ENCODE measurements around the gene LCAT.

DNA sequence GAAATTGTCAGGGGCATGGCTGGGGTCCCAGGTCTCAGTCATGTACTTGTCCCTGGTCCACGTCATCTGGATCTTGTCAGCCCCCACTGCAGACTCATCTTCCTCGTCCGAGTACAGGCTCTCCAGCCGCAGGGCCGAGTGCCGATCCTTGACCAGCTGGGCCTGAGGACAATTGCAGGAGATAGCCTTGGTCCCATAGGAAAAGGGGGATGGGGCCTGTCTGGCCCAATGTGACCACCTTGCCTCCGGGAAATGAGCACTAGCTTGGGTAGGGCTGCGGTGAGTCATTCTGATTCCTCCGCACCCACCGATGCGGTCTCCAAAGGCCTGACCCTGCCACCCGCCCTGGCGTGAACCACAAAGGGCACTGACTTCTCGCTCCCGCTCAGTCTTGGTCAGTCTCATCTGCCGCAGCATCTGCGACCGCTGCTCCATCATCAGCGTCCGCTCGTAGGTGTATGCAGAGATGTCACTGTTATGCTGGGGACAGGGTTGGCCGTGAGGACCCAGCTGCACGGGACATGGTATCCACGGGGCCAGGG lies 1.5 kb upstream of the LCAT start:
- TF ChIP-seq, protein P1, sequence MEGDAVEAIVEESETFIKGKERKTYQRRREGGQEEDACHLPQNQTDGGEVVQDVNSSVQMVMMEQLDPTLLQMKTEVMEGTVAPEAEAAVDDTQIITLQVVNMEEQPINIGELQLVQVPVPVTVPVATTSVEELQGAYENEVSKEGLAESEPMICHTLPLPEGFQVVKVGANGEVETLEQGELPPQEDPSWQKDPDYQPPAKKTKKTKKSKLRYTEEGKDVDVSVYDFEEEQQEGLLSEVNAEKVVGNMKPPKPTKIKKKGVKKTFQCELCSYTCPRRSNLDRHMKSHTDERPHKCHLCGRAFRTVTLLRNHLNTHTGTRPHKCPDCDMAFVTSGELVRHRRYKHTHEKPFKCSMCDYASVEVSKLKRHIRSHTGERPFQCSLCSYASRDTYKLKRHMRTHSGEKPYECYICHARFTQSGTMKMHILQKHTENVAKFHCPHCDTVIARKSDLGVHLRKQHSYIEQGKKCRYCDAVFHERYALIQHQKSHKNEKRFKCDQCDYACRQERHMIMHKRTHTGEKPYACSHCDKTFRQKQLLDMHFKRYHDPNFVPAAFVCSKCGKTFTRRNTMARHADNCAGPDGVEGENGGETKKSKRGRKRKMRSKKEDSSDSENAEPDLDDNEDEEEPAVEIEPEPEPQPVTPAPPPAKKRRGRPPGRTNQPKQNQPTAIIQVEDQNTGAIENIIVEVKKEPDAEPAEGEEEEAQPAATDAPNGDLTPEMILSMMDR (IDR thresholded peaks at IDR 0.05), result no peak
- TF ChIP-seq POLR2A (IDR thresholded peaks at IDR 0.05) (no peak), POLR2AphosphoS5 (IDR thresholded peaks at IDR 0.05) (no peak), EP300 (IDR thresholded peaks at IDR 0.05) (no peak)
